ENCODE measurements around the gene ARHGEF17.
A peak's percentile ranks its signal among the peaks of the same experiment; 100 is the strongest.

The ARHGEF17 gene

GRCh38 chr11:73355109-73355508 is 47.0 kb downstream of the ARHGEF17 start:
- DNase-seq (ENCODE audit: low read depth in 1 of 2, low spot score in 1 of 2): no peak

DNA sequence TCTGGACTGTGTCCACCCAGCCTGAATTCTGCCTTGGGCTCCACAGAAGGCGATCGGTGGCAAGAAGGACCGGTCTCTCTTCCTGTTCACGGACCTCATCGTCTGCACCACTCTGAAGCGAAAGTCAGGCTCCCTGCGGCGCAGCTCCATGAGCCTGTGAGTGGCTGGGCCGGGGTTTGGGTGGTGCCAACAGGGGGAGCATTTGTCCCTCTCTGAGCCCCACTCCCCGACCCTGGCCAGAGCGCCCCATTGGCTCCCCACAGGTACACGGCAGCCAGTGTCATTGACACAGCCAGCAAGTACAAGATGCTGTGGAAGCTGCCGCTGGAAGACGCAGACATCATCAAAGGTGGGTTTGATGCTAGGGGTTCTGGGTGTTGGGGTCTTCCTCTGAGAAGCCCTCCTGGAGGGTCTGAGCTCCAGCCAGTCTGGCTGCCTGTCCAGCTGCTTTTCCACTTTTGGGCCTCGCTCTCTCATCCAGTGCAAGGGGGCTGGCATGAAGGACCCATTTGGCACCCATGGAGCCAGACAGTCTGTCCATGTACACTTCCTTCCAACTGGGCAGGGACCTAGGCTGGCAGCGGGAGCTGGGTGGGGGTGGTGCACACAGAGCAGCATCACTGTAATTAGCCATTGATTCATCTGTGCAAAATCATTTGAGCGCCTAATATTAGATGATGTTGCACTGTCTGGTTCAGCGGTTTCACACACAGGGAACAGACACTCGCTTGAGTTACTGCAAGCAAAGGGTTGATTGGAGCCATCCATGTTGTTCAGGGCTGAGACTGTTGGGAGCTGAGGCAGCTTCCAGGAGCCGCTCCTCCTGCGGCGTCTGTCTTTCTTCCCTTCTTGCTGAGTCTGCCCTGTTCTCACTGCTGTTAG is 49.1 kb downstream of the ARHGEF17 start:
- DNase-seq (ENCODE audit: low read depth in 1 of 2, low spot score in 1 of 2): no peak

DNA sequence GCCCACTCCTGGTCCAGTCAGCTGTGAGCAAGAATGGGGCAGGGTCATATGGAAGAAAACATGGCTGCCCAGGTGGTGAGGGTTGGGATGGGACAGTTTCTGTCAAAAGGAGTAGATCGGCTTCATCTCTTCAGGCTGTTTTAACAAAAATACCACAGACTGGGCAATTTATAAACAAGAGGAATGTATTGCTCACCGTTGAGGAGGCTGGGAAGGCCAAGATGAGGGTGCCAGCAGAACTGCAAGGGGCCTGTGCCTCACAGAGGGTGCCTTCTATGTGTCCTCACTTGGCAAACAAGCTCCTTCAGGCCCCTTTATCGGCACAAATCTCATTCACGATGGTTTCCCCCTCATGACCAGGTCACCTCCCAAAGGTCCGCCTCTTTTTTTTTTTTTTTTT is 50.0 kb downstream of the ARHGEF17 start:
- DNase-seq (ENCODE audit: low read depth in 1 of 2, low spot score in 1 of 2): no peak

GRCh38 chr11:73359341-73359740 is 51.3 kb downstream of the ARHGEF17 start:
- DNase-seq (ENCODE audit: low read depth in 1 of 2, low spot score in 1 of 2): no peak

DNA sequence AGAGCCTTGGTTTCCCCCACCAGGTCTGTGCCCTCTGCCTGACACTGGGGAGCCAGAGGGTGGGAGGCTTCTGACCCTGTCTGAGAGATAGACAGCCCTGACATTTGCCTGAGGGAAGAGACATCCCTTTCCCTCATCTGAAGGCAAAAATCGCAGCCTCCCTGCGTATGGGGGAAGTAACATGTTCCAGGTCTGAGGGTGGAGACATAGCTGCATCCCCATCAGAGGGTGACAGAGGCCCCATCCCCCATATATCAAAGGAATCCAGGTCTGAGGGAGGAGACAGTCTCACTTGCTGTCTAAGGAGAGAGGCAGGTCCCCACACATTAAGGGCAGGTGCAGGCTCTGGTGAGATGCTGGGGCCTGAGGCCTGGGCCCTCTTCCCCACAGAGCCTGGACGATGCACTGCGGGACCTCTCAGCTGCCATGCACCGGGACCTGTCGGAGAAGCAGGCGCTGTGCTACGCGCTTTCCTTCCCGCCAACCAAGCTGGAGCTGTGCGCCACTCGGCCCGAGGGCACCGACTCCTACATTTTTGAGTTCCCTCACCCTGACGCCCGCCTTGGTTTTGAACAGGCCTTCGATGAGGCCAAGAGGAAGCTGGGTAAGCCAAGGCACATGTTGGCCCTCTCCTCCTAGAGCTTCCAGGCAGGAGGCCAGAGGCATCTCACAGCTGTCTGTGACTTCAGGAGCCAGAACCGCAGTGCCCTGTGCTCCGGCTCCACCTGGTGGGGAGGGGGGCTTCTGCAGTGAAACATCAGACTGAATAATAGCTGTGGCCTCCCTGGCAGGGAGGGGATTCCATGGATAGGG is 52.1 kb downstream of the ARHGEF17 start:
- DNase-seq (ENCODE audit: low read depth in 1 of 2, low spot score in 1 of 2): no peak

GRCh38 chr11:73360743-73361369 is 52.8 kb downstream of the ARHGEF17 start:
- no peak for DNase-seq (ENCODE audit: low read depth in 1 of 2, low spot score in 1 of 2)

DNA sequence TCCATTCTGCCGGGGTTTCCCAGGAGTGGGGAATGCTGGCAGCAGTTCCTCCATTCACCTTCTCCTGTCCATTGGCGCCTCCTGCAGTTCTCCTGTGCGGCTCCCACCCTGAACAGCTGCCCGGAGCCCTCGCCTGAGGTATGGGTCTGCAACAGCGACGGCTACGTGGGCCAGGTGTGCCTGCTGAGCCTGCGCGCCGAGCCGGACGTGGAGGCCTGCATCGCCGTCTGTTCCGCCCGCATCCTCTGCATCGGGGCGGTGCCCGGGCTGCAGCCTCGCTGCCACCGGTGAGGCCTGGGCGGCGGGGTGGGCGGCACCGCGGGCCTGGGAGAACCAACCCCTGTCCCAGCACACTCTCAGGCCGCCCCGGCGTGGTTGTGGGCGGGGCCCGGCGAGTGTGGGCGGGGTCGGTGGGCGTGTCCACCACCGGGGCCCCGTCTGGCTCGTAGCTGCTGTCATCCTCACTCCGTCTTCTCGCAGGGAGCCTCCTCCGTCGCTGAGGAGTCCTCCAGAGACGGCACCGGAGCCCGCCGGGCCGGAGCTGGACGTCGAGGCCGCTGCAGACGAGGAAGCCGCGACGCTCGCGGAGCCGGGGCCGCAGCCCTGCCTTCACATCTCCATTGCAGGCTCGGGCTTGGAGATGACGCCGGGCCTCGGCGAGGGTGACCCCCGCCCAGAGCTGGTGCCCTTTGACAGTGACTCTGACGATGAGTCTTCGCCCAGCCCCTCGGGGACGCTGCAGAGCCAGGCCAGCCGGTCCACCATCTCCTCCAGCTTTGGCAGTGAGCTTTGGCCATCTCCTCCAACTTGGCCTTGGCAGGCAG is 54.1 kb downstream of the ARHGEF17 start:
- DNase-seq (ENCODE audit: low read depth in 1 of 2, low spot score in 1 of 2): no peak

GRCh38 chr11:73363147-73363546 is 55.1 kb downstream of the ARHGEF17 start:
- no peak for DNase-seq (ENCODE audit: low read depth in 1 of 2, low spot score in 1 of 2)

DNA sequence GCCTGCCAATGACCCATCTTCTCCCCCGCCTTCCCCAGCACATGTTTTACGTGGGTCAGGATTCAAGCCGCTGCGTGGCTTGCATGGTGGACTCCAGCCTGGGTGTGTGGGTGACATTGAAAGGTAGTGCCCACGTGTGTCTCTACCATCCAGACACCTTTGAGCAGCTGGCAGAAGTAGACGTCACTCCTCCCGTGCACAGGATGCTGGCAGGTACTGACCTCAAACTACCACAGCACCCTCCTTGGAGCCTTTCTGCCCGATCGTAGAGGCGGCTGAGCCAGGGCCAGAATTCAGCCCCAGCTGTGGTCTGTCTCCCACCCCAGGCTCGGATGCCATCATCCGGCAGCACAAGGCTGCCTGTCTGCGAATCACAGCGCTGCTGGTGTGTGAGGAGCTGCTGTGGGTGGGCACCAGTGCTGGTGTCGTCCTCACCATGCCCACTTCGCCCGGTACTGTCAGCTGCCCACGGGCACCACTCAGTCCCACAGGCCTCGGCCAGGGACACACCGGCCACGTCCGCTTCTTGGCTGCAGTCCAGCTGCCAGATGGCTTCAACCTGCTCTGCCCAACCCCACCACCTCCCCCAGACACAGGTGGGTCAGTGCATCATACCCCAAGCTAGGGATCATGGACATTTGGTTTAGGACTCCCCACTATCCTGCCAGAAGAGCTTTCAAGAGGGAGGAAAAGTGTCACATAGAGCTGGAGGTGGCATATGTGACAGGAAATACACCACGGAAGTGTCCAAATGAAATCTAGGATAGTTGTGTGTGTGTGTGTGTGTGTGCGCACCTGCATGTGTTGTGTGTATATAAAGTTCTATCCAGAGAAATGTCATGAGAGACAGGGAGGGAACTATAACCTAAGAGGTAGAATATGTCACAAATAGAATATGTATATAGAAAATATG is 57.5 kb downstream of the ARHGEF17 start:
- no peak for DNase-seq (ENCODE audit: low read depth in 1 of 2, low spot score in 1 of 2)

DNA sequence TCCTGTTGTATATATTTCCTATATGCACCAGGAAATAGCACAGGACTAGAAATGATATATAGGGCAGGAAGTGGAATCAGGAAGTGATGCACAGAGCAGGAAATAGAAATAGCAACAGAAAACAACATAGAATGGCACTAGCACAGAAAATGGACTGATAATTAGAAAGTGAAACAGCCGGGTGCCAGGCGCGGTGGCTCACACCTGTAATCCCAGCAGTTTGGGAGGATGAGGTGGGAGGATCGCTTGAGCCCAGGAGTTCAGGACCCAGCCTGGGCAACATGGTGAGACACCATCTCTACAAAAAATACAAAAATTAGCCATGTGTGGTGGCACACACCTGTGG is 58.2 kb downstream of the ARHGEF17 start:
- DNase-seq (ENCODE audit: low read depth in 1 of 2, low spot score in 1 of 2): no peak

DNA sequence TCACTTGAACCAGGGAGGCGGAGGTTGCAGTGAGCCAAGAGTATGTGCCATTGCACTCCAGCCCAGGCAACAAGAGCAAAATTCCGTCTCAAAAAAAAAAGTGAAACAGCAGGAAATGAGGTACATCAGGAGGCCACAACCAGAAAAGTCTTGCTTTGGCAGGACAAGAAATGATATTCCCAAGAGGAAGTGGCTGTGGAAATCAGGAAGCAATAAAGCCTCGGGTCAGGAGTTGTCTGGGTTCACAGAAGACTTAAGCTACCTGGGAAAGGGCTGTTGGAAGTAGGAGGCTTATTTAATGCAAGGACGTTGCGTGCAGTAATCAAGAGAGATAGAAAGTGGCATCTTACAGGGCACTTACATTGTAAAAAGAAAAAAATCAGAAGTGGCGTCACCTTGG is 58.9 kb downstream of the ARHGEF17 start:
- no peak for DNase-seq (ENCODE audit: low read depth in 1 of 2, low spot score in 1 of 2)

DNA sequence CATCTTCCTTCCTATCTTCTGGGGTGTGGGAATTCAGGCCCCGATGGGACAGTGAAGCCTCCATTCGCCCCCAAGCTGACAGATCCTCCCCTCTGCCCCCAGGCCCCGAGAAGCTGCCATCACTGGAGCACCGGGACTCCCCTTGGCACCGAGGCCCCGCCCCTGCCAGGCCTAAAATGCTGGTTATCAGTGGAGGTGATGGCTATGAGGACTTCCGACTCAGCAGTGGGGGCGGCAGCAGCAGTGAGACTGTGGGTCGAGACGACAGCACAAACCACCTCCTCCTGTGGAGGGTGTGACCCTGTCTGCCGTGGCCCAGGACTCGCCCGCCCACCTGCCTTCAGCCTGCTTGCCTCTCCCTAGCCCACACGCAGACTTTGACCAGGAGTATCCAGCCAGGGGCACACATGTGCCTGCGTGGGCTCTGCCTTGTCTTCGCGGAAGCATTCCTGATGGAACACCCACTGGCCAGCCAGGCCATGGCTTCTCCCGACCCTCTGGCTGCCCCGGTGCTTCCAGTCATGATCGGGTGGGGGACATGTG is 59.5 kb downstream of the ARHGEF17 start:
- DNase-seq (ENCODE audit: low read depth in 1 of 2, low spot score in 1 of 2): no peak

GRCh38 chr11:73372375-73372993 is 64.4 kb downstream of the ARHGEF17 start:
- no peak for DNase-seq (ENCODE audit: low read depth in 1 of 2, low spot score in 1 of 2)

DNA sequence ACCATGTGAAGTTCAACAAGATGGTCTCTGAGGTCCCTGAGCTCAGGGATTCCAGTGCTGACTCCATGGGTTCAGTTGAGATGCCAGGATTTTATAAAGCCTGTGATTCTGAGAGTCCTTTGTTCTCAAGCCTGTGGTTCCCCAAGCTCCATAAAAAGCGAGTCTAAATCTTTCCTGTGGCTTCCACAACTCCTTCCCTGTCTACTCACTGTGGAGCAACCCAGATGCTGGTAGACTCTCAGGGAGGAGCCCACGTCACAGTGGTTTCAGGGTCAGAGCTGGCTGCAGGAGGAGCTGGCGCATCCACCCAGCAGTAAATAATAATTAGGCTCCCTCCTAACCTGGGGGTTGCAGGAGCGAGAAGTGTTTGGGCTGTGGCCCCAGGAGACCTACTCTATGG is 66.1 kb downstream of the ARHGEF17 start:
- no peak for DNase-seq (ENCODE audit: low read depth in 1 of 2, low spot score in 1 of 2)

DNA sequence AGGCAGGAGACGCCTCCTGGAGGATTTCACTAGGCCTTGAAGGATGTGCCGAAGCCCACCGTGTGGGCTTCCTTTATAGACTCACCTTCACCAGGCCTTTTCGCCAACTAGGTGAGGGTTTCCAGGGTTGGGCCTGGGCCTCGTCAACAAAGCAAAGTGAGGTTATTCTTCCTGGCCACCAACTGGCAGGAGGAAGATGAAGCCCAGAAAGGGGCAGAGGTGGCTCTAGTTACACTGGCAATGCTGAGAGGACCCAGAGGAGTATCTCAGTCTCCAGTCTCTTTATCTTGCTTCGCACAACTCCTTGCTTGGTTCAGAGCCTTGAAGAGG is 67.7 kb downstream of the ARHGEF17 start:
- DNase-seq (ENCODE audit: low read depth in 1 of 2, low spot score in 1 of 2): no peak

DNA sequence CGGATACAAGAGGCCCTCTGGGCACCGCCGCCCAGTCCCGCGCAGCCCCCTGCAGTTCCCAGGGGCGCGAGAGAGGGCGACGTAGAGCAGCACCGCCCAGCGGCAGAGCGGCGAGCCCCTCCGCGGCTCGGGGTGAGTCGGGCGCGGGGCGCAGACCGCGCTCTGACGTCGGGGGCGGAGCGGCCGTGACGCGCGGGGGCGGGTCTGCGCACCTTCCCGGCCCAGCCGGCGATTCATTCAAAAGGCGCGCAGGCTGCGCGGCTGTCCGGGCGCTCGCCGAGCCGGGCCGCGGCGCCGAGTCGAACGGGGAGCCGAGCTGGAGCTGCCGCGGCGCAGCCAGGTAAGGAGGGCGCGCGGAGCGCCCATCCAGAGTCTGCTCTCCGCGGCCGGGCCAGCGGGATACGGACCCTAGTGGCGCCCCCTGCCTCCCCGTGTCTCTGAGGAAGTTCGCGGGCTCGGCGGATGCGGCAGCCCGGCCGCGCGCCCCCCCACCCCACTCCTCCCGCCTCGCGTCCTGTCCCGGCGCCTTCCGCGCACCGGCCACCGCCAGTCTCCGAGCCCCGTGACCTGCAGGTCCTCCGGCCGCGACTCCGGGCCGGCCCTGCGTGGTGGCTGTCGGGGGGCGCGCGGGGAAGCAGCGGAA is 68.2 kb downstream of the ARHGEF17 start, which contains the start of gene RELT:
Gene RELT (plus strand): TSS at position 240 of the 643 bp plus-strand sequence. CDS start 12,738 bp downstream, outside the sequence.
- DNase-seq (ENCODE audit: low read depth in 1 of 2, low spot score in 1 of 2): peak; percentile 90 to 91

DNA sequence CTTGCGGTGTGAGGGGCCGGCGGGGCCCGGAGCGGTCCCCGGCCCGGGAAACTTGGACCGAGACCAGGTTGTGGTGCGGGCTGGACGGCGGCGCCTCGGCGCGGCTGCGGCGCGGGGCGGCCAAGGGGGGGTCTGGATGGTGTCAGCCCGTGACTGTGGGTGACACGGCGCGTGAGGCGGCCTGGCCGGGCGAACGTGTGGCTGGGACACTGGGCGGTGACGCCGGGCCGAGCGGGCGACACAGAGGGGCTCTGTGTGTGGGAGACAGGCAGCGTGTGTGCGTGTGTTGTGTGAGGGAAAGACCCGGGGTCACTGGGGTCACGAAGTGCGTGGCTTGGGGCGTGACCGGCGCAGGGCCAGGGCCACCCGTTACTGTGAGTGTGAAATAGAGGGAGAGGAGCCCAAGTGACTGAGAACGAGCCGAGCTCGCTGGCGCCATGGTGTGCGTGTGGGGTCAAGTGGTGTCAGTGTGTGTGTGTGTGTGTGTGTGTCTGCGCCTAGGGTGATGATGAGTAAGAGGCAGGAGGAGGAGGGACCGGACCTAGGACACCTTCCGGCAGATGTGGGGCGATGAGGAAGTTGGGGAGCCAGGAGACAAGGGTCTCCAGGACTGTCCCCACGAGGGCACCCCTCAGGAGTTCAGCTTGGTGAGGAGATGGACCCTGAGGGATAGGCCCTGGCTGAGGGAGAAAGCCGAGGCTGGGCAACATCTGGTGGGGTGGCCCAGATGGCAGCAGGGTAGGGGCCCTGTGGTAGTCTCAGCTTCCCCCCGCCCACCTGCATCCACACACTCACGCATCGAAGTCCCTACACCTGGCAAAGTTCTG is 68.9 kb downstream of the ARHGEF17 start:
- peak; percentile 14 to 23 for DNase-seq (ENCODE audit: low read depth in 1 of 2, low spot score in 1 of 2)
